ENCODE results near the gene CLECL1. TPM values are rescaled to one million over a fixed set of nuclear protein-coding genes. Genes with fewer than 3 reads are reported as not detected.

Gene CLECL1
- polyA plus RNA-seq, 1 donor from 2014 or later: not detected

- Histone ChIP-seq H2AFZ (ENCODE audit: low read depth, low read length) (no peak overlapping the region), H3F3A (ENCODE audit: insufficient read depth, low read length, poor library complexity, severe bottlenecking) (no peaks in the 10 kb centered on the region), H4K20me1 (ENCODE audit: insufficient read depth) (no peaks in the 10 kb centered on the region), H3K4me3 (ENCODE audit: low read length) (no peak overlapping the region), H3K36me3 (ENCODE audit: insufficient read depth, low read length) (no peaks in the 10 kb centered on the region), H3K79me2 (replicated peaks; ENCODE audit: insufficient read depth, low read length) (no peaks in the 10 kb centered on the region), H3K9ac (ENCODE audit: low read length) (no peak overlapping the region), H3K9me2 (ENCODE audit: insufficient read depth, low read length) (no peaks in the 10 kb centered on the region), H3K9me3 (ENCODE audit: low read length) (no peaks in the 10 kb centered on the region), H3K4me2 (ENCODE audit: low read length) (no peak overlapping the region), H3K27me3 (ENCODE audit: insufficient read depth, low read depth, low read length) (no peaks in the 10 kb centered on the region), H3K27ac (ENCODE audit: low read length) (no peak overlapping the region)
- TF ChIP-seq TAF1 (IDR thresholded peaks at IDR 0.05; ENCODE audit: low read depth): no peak
- TF ChIP-seq EP300 (conservative IDR thresholded peaks at IDR 0.05; ENCODE audit: poor library complexity, severe bottlenecking): no peak
- TF ChIP-seq CTCF (IDR thresholded peaks at IDR 0.05; ENCODE audit: poor library complexity, severe bottlenecking): no peak
- no peak for TF ChIP-seq SMC3 (conservative IDR thresholded peaks at IDR 0.05; ENCODE audit: poor library complexity)
- TF ChIP-seq RAD21 (conservative IDR thresholded peaks at IDR 0.05): no peak
- TF ChIP-seq REST (IDR thresholded peaks at IDR 0.05; ENCODE audit: borderline replicate concordance): no peak
- no peak for TF ChIP-seq EZH2 (IDR thresholded peaks at IDR 0.05; ENCODE audit: borderline replicate concordance, insufficient read depth, low read length, poor library complexity, severe bottlenecking)
- TF ChIP-seq POLR2AphosphoS5 (IDR thresholded peaks at IDR 0.05): no peak
- no peak for TF ChIP-seq MXI1 (conservative IDR thresholded peaks at IDR 0.05; ENCODE audit: poor library complexity, severe bottlenecking)
Observed at GRCh38 chr12:9731797-9732196, 1.1 kb downstream of the CLECL1 start.

GRCh38 chr12:9731393-9731792 is 1.5 kb downstream of the CLECL1 start:
- Histone ChIP-seq H2AFZ (ENCODE audit: low read depth, low read length) (no peak overlapping the region), H3K9me2 (ENCODE audit: insufficient read depth, low read length) (no peaks in the 10 kb centered on the region), H3K27me3 (ENCODE audit: insufficient read depth, low read depth, low read length) (no peaks in the 10 kb centered on the region), H3K9ac (ENCODE audit: low read length) (no peak overlapping the region), H3K9me3 (ENCODE audit: low read length) (no peaks in the 10 kb centered on the region), H3K4me2 (ENCODE audit: low read length) (no peak overlapping the region), H3K79me2 (replicated peaks; ENCODE audit: insufficient read depth, low read length) (no peaks in the 10 kb centered on the region), H3K36me3 (ENCODE audit: insufficient read depth, low read length) (no peaks in the 10 kb centered on the region), H4K20me1 (ENCODE audit: insufficient read depth) (no peaks in the 10 kb centered on the region), H3K4me3 (ENCODE audit: low read length) (no peak overlapping the region), H3F3A (ENCODE audit: insufficient read depth, low read length, poor library complexity, severe bottlenecking) (no peaks in the 10 kb centered on the region), H3K27ac (ENCODE audit: low read length) (no peak overlapping the region)
- TF ChIP-seq SMC3 (conservative IDR thresholded peaks at IDR 0.05; ENCODE audit: poor library complexity) (no peak), EP300 (conservative IDR thresholded peaks at IDR 0.05; ENCODE audit: poor library complexity, severe bottlenecking) (no peak), TAF1 (IDR thresholded peaks at IDR 0.05; ENCODE audit: low read depth) (no peak), REST (IDR thresholded peaks at IDR 0.05; ENCODE audit: borderline replicate concordance) (no peak)
